Measurements from ENCODE around the gene OR2V1. TPM values are rescaled to one million over a fixed set of nuclear protein-coding genes. Genes with fewer than 3 reads are reported as not detected.

OR2V1 gene
- total RNA-seq, 1 experiment from 2014 or later, result not detected

DNA sequence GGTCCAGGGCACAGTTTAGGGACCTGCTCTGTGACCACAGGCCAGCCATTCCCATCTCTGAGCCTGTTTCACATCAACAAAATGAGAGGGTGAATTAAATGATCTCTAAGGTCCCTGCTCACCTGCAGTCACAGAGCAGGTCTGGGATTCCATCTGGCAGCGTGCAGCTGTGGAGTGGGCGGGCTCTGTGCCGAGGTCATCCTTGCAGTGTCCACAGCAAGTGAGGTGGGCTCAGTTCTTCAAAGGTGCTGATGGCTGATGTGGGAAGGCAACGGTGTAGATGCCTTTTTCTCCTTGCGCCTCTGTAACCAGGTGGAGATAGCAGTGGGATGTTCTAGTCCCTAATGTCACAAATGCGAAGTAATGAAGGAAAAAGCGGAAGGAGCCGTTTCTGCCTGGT is 11.9 kb downstream of the OR2V1 start:
- Histone ChIP-seq H3K4me3 (replicated peaks in 1 of 2; ENCODE audit: low read depth in 1 of 2, low read length in 2 of 2) (no peak overlapping the region), H3K4me2 (ENCODE audit: low read length) (no peak overlapping the region), H3K9ac (ENCODE audit: low read length) (no peak overlapping the region), H3K9me2 (ENCODE audit: insufficient read depth) (no peaks in the 10 kb centered on the region), H3K27ac (ENCODE audit: low read depth, low read length) (no peak overlapping the region), H3K36me3 (ENCODE audit: control insufficient read depth in 1 of 2, insufficient read depth in 2 of 2, low read length in 2 of 2) (no peaks in the 10 kb centered on the region), H4K20me1 (ENCODE audit: insufficient read depth) (no peaks in the 10 kb centered on the region), H3K9me3 (ENCODE audit: control insufficient read depth in 1 of 2, insufficient read depth in 1 of 2, low read depth in 1 of 2, low read length in 2 of 2) (no peaks in the 10 kb centered on the region), H3K79me2 (ENCODE audit: insufficient read depth, low read length) (no peaks in the 10 kb centered on the region), H2AFZ (ENCODE audit: low read depth, low read length, poor library complexity, severe bottlenecking) (no peak overlapping the region), H3K27me3 (ENCODE audit: insufficient read depth, low read length) (no peaks in the 10 kb centered on the region), H3K4me1 (ENCODE audit: control insufficient read depth in 1 of 2, insufficient read depth in 2 of 2, low read length in 2 of 2) (peaks cover 10 to 14% of the 10 kb centered on the region in 2 experiments)
- no peak for ATAC-seq
- CTCF ChIA-PET, result no interaction called here
- RAD21 ChIA-PET (ENCODE audit: low non-redundant PET in 1 of 2, low total read pairs in 2 of 2, uncharacterized antibody in 2 of 2, unreplicated experiment in 2 of 2), result no interaction called here
- TF ChIP-seq SP1 (IDR thresholded peaks at IDR 0.05; ENCODE audit: low read depth) (no peak), CBX3 (IDR thresholded peaks at IDR 0.05; ENCODE audit: low read depth) (no peak), ELF1 (IDR thresholded peaks at IDR 0.05; ENCODE audit: borderline replicate concordance, low read depth) (no peak), CEBPB (IDR thresholded peaks at IDR 0.05; ENCODE audit: low read depth) (no peak), POLR2AphosphoS5 (IDR thresholded peaks at IDR 0.05; ENCODE audit: low read depth, low read length) (no peak), ZFX (IDR thresholded peaks at IDR 0.05) (no peak), ZNF274 (IDR thresholded peaks at IDR 0.05; ENCODE audit: low read depth, low read length) (no peak), JUND (IDR thresholded peaks at IDR 0.05) (no peak), POLR2A (IDR thresholded peaks at IDR 0.05; ENCODE audit: borderline replicate concordance, extremely low read depth, insufficient read depth, insufficient read length) (no peak), SIN3A (IDR thresholded peaks at IDR 0.05; ENCODE audit: low read depth) (no peak), YY1 (IDR thresholded peaks at IDR 0.05; ENCODE audit: extremely low read depth, insufficient replicate concordance, low read depth, low read length) (no peak)
- TF ChIP-seq, protein P1, sequence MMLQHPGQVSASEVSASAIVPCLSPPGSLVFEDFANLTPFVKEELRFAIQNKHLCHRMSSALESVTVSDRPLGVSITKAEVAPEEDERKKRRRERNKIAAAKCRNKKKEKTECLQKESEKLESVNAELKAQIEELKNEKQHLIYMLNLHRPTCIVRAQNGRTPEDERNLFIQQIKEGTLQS (IDR thresholded peaks at IDR 0.05), result no peak
- TF ChIP-seq, protein P2, sequence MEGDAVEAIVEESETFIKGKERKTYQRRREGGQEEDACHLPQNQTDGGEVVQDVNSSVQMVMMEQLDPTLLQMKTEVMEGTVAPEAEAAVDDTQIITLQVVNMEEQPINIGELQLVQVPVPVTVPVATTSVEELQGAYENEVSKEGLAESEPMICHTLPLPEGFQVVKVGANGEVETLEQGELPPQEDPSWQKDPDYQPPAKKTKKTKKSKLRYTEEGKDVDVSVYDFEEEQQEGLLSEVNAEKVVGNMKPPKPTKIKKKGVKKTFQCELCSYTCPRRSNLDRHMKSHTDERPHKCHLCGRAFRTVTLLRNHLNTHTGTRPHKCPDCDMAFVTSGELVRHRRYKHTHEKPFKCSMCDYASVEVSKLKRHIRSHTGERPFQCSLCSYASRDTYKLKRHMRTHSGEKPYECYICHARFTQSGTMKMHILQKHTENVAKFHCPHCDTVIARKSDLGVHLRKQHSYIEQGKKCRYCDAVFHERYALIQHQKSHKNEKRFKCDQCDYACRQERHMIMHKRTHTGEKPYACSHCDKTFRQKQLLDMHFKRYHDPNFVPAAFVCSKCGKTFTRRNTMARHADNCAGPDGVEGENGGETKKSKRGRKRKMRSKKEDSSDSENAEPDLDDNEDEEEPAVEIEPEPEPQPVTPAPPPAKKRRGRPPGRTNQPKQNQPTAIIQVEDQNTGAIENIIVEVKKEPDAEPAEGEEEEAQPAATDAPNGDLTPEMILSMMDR (IDR thresholded peaks at IDR 0.05 in 2 of 3, conservative IDR thresholded peaks at IDR 0.05 in 1 of 3; ENCODE audit: borderline replicate concordance in 1 of 3, insufficient read depth in 1 of 3, low read depth in 2 of 3, low read length in 2 of 3), result no peak
- no peak for DNase-seq (ENCODE audit: low read depth, low spot score)
- POLR2A ChIA-PET, result no interaction called here
- intact Hi-C loops (cut with micrococcal nuclease), result no loop called here
- no TSS peak for BruUV-seq (replicated peaks)
